Measurements from ENCODE around the gene RAB40C. TPM values are rescaled to one million over a fixed set of nuclear protein-coding genes. Genes with fewer than 3 reads are reported as not detected.

RAB40C gene
- total and polyA plus RNA-seq, 9 of the 15 experiments (the other 6 are each of a cell fraction or from before 2014, with no cell fraction given), result 0.17 to 23.4 (median 8.7) TPM

DNA sequence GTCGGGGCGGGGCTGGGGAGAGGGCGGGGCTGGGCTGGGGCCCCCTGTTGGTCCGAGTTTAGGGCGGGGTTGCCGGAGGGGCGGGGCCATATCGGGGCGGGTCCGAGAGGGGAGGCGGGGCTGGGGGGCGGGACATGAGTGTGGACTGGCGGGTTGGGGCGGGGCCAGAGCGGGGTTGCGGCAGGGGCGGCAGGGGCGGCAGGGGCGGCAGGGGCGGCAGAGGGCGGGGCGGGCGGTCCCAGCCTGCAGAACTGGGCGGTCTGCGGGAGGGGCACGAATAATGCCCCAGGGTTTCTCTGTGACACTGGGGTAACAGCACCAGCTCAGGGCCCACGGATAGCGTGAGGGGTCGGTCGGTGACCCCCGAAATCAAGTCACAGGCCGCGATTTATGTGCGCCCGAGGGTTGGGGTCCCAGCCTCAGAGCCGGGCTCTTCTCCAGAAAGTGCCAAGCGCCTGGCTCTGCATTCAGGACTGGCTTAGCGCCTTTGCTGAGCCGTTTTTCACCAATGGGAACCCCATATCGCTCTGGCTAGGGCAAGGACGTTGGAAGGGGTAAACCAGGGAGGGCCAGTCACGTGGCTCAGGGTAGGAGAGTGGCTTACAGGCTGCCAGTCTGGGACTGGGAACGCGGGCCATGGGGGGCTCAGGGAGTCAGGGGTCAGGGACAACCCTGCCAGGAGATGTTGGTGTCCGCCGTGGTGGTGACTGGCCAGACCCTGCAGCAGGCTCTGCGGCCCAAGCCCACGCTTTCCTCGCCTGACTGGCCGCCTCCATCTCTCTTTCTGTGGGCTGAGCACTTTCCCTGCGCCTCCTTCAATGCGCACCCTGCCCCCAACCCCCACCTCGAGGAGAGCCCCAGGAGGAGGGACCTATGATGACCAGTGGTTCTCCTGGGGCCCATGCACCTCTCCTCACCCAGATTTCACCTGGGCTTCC, 47.5 kb downstream of the RAB40C start (continued):
- TF ChIP-seq, protein P1, sequence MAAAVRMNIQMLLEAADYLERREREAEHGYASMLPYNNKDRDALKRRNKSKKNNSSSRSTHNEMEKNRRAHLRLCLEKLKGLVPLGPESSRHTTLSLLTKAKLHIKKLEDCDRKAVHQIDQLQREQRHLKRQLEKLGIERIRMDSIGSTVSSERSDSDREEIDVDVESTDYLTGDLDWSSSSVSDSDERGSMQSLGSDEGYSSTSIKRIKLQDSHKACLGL (CRISPR knock-in tag; IDR thresholded peaks at IDR 0.05; ENCODE audit: borderline replicate concordance, poor library complexity, severe bottlenecking), result no peak
- 0 out of 2 replicates have a peak, but pooled peaks have one; percentile 61 for TF ChIP-seq TOE1 (IDR thresholded peaks at IDR 0.05; ENCODE audit: borderline replicate concordance)
- no peak for TF ChIP-seq TOE1 (CRISPR knock-in tag; IDR thresholded peaks at IDR 0.05; ENCODE audit: borderline replicate concordance, low read depth)
- TF ChIP-seq, protein P2, sequence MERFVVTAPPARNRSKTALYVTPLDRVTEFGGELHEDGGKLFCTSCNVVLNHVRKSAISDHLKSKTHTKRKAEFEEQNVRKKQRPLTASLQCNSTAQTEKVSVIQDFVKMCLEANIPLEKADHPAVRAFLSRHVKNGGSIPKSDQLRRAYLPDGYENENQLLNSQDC (CRISPR knock-in tag; IDR thresholded peaks at IDR 0.05), result no peak
- no peak for TF ChIP-seq CBX8 (IDR thresholded peaks at IDR 0.05; ENCODE audit: borderline replicate concordance, extremely low read depth, low read depth, low read length, poor library complexity, severe bottlenecking)
- no peak for TF ChIP-seq MCM7 (IDR thresholded peaks at IDR 0.05)
- TF ChIP-seq, protein P3, sequence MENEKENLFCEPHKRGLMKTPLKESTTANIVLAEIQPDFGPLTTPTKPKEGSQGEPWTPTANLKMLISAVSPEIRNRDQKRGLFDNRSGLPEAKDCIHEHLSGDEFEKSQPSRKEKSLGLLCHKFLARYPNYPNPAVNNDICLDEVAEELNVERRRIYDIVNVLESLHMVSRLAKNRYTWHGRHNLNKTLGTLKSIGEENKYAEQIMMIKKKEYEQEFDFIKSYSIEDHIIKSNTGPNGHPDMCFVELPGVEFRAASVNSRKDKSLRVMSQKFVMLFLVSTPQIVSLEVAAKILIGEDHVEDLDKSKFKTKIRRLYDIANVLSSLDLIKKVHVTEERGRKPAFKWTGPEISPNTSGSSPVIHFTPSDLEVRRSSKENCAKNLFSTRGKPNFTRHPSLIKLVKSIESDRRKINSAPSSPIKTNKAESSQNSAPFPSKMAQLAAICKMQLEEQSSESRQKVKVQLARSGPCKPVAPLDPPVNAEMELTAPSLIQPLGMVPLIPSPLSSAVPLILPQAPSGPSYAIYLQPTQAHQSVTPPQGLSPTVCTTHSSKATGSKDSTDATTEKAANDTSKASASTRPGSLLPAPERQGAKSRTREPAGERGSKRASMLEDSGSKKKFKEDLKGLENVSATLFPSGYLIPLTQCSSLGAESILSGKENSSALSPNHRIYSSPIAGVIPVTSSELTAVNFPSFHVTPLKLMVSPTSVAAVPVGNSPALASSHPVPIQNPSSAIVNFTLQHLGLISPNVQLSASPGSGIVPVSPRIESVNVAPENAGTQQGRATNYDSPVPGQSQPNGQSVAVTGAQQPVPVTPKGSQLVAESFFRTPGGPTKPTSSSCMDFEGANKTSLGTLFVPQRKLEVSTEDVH (IDR thresholded peaks at IDR 0.05; ENCODE audit: low read depth, partially characterized antibody), result no peak
- TF ChIP-seq, protein P4, sequence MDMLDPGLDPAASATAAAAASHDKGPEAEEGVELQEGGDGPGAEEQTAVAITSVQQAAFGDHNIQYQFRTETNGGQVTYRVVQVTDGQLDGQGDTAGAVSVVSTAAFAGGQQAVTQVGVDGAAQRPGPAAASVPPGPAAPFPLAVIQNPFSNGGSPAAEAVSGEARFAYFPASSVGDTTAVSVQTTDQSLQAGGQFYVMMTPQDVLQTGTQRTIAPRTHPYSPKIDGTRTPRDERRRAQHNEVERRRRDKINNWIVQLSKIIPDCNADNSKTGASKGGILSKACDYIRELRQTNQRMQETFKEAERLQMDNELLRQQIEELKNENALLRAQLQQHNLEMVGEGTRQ (CRISPR knock-in tag; IDR thresholded peaks at IDR 0.05), result peak; percentile 77
- TF ChIP-seq WHSC1 (IDR thresholded peaks at IDR 0.05; ENCODE audit: low read length), result no peak
- TF ChIP-seq TARDBP (IDR thresholded peaks at IDR 0.05), result no peak
- no peak for TF ChIP-seq STAG1 (CRISPR knock-in tag; IDR thresholded peaks at IDR 0.05; ENCODE audit: borderline replicate concordance)
- no peak for TF ChIP-seq EZH2 (IDR thresholded peaks at IDR 0.05; ENCODE audit: borderline replicate concordance, low read depth, low read length)
- TF ChIP-seq NFIC (IDR thresholded peaks at IDR 0.05), result no peak
- no peak for TF ChIP-seq TSC22D4 (tag; IDR thresholded peaks at IDR 0.05)
- no peak for TF ChIP-seq TFAM (CRISPR knock-in tag; conservative IDR thresholded peaks at IDR 0.05)
- TF ChIP-seq, protein P5, sequence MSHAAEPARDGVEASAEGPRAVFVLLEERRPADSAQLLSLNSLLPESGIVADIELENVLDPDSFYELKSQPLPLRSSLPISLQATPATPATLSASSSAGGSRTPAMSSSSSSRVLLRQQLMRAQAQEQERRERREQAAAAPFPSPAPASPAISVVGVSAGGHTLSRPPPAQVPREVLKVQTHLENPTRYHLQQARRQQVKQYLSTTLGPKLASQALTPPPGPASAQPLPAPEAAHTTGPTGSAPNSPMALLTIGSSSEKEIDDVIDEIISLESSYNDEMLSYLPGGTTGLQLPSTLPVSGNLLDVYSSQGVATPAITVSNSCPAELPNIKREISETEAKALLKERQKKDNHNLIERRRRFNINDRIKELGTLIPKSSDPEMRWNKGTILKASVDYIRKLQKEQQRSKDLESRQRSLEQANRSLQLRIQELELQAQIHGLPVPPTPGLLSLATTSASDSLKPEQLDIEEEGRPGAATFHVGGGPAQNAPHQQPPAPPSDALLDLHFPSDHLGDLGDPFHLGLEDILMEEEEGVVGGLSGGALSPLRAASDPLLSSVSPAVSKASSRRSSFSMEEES (CRISPR knock-in tag; IDR thresholded peaks at IDR 0.05), result peak; percentile 67
- TF ChIP-seq CBX1 (IDR thresholded peaks at IDR 0.05; ENCODE audit: low read depth), result 0 out of 2 replicates have a peak, but pooled peaks have one; percentile 1
- TF ChIP-seq ZNF717 (CRISPR knock-in tag; IDR thresholded peaks at IDR 0.05), result no peak
- no peak for TF ChIP-seq ELF1 (tag; IDR thresholded peaks at IDR 0.05)
- no peak for TF ChIP-seq ZNF175 (CRISPR knock-in tag; IDR thresholded peaks at IDR 0.05; ENCODE audit: low read depth)
